OCI-LY3 (cell line): ENCODE results near the gene ALCAM.

ENCODE experiments used
- CTCF ChIP-seq: fragments of 200-600, 300-600 bp; sonication (generic); IDR thresholded peaks from 2 replicates; pipeline ENCODE4 v1.5.1; 2014; ENCODE audit warnings: antibody characterized with exemption, low read length, low read depth
- EZH2phosphoT487 ChIP-seq: fragments of 200-600 bp; shearing (Covaris generic); IDR thresholded peaks from 2 replicates; pipeline ENCODE4 v1.6.1; 2018; ENCODE audit warnings: antibody characterized with exemption, mixed run types, low read depth

DNA sequence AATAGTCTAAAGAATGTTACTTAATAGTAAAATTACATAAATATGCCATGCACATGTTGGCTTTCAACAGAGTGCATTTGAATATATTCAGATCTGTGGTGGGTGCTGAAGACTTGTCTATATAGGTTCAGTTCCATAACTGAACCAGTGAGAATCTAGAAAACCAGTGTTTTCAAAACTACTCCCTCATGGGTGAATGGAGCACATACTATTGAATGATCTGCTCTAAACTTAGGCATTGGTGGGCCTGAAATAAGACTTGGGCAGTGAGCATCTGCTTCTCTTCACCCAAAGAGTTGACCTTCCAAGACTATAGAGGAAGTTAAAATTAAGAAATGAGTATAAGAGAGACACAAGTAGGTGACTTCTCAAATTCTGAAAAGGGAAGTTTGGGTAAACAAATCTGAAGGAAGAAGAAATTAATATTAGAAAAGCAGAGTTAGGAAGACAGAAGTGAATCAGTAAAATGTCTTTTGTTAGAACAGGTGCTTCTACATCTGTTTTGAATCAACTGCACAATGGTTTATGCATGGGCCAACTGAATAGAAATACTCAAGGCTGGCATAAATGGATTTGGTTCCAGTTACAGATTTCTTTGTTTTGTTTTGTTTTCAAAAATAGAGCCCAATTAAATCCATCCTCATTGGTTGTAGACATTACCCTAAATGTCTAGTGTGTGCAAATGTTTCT is 19.3 kb downstream of the ALCAM start:
- no peak for TF ChIP-seq CTCF
- no peak for TF ChIP-seq EZH2phosphoT487
